HG02852 (cell line): Measurements from ENCODE around the gene TRIM10.
"Not testable (repeated sequence)": the region's sequence is repeated elsewhere in the genome, so short reads cannot be mapped to it uniquely, and the experiment has no call there.

ENCODE experiments used
- ATAC-seq: cut with Tn5 transposase; IDR thresholded peaks from one replicate; pipeline ENCODE4 v1.9.1; 2021; ENCODE audit warnings: mild to moderate bottlenecking, moderate library complexity; ENCODE audit not compliant: unreplicated experiment

Gene TRIM10

DNA sequence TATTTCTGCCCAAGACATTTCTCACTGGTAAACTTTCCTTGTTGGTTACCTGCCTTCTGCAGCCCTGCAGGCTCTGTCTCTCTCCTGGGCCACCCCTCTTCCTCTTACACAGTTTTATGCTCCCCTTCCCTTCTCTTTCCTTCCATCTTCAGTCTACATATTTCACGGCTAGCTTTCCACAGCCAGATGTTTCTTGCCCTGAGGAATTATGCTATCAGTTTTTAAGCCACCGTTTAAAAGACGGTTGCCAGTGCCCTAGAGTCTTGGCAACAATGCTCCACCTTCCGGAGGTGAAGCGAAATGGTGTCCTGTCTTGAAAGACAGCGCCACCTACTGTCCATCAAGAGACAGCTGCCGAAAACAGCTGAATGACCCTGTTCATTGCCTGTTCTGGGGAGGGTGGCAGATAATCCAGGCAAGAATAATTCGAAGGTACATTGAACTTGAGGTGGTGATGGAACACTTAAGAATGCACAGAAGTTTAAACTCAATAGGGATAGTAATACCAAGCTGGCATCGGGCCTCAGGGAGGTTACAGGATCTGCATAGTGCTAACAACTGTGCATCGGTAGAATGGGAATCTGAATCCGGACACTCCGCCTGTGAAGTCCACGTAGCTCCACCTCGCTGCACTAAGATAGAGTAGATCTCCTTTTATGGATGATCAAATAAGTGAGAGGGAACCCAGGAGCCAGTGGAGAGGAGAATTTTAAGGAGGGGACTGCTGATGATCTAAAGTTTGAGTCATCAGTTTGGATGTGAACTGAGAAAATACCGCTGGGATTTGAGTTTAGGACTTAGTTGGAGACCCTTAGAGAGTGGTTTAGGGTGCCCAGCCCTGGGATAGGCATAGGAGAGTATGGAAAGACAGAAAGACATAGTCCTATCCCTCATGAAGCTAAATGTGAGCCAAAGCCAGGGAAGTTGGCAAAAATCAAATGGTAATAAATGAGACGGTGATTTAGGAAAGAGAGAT, 29.8 kb downstream of the TRIM10 start:
- no peak for ATAC-seq

DNA sequence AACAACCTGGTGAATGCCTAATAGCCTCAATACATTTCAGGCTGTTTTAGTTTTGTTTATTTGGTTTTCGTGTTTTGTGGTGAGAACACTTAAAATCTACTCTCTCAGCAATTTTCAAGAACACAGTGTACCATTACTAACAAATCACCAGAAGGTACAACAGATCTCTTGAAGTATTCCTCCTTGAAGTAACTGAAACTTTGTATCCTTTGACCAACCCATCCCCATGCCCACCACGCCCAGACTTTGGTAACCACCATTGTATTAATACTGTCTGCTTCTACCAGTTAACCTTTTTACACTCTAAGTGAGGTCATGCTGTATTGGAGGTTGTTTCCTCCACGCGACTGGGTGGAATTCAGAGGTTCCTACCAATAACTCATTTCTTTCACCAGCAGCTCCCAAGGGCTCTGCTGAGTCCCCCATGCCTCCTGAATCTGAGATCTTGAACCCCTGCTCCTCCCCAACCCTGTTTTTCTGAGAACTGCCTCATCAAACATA, 30.8 kb downstream of the TRIM10 start:
- no peak for ATAC-seq

DNA sequence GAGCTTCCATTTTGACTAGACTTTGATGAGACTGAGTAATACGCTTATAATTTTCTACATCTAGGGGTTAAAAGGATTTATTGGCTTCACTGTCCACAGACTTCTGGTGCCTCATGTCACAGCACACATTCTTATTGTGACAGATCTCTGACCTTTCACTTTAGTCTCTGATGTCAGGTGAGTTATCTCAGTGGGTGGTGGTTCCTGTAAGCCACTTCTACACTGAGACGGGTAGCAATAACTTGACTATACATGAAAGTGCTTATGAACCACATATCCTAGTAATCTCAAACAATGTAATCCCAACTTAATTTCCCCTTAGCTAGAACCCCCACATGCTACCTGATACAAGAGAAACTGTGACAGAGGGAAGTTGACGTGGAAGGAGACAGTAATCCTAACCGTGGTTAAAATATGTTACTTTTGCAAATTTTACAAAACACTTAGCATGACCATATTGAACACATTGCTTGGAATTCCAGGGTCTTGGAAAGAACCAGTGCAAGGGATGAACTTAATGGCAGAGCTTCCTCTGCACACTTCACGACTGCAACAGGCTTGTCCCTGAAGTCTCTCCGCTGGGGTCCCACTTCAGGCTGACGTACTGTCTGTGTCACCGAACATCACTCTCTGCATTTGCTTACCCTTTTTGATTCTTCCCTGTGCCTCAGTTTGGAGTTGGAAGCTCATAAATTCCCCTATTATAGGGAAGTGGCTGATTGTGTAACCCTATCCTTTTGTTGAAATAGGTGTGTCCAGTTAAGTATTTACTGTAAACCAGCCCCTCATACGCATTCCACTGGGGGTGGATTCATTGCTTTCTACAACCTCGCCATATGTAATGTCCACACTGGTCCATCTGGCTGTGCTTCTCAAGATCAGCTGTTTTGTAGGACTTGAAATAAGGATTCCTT, 31.5 kb downstream of the TRIM10 start:
- no peak for ATAC-seq

DNA sequence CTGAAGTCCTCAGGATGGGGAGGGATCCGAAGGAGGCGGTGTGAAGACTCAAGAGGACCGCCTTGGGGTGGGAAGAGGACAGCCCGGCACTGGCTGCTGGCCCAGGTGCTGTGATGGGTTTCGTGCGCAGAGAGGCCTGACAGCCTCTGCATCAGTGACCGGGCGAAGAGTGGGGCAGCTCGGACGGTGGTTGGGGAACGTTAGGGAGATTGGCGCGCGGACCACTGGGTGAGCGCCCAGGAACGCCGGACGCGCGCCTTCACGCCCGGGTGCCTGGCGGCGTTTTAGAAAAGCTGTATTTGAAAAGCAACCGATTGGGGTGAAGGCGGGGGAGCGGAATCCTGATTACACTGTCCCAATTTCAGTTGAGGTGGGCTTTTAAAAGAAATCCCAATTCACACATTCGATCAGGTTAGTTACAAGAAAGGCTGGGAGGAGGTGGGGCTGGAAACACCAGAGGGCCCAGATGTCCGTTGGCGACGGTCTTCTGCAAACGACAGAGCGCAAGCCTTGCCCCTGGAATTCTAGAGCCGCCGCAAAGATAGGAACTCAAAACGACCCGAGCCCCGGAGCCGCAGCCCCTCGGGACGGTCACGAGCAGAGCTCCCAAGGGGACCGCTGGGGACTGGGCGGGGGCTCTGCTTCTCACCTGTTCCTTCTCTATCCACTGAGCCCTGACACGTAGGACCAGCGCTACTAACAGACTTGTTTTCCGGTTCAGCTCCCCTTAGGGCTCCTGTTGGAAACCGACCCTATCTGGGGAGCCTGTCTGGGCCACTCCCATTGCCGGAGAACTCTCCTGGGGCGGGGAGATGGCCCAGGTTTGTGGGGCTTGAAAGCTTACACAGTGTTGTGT, 33.5 kb downstream of the TRIM10 start:
- ATAC-seq, result no peak

DNA sequence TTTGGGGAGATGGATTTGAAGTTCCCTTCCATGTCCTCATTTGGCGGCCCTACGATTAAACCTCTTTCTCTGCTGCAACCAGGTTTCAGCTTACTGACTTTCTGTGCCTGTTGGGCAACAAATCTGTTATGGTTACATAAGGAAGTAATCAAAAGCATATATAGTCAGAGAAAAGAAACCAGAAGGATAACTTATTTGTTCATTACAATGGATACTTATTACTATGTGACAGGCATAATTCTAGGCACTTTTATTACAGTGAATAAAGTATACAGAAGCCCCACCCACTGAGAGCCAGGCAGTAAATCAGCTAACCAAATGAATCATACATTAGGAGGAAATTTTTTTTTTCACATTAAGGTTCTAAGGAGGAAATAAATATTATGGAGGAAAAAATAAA, 38.5 kb downstream of the TRIM10 start:
- ATAC-seq, result no peak

DNA sequence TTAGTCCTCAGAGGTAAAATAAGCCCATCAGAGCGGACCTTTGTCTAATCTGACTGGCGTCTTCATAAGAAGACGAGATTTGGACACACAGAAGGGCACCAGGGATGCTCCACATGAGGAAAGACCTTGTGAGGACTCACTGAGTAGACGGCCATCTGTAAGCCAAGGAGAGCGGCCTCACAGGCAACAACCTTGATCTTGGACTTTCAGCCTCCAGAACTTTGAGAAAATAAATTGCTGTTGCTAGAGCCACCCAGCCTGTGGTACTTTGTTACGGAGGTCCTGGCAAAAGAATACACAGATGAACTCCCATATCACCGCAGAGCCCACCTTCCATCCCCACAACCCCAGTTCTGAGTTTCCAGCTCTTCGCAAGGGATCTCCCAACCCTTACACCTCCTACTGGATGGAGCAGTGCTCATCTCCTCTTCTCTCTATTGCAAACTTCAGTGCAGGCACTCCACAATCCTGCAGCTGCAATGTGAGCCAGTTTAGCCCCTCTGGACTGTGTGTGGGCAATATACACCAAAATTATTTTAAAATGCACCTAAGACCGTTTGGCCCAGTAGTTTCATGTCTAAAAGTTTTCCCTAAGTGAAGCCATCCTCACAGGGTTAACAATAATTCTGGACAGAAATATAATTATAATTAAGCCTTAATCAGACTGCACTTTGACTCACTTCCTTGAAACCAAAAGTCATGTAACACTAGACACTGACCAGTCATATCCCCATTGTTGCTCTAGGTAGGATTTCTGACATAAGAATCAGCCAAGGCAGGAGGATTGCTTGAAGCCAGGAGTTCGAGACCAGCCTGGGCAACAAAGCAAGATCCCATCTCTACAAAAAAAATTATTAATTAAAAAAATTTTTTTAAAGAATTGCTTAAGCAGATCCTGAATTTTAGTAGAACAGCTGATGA, 39.3 kb downstream of the TRIM10 start:
- no peak for ATAC-seq

DNA sequence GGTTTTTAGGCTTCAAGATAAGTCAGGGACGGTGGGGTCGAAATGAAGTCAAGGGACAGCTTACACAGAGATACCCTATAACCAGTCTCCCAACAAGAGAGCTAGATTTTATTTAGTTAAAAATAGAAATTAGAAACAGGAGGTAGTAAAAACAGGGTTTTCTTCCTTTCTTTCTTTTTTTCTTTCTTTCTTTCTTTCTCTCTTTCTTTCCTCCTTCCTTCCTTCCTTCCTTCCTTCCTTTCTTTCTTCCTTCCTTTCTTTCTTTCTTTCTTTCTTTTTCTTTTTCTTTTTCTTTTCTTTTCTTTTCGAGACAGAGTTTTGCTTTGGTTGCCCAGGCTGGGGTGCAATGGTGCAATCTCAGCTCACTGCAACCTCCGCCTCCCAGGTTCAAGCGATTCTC, 42.3 kb downstream of the TRIM10 start:
- ATAC-seq, result not testable (repeated sequence)

DNA sequence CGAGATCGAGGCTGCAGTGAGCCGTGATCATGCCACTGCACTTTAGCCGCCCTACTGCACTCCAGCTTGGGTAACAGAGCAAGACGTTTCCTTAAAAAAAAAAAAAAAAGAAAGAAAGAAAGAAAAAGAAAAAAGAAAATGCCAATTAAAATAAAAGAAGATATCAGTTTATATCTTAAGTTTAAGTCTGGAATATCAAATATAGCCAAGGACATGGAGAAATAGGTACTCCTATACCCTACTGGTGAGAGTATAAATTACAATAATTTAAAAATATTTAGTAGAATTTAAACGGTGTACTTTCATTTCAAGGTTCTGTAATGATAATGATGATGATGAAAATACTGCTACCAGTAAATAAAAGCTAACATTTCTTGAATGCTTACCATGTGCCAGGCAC, 44.3 kb downstream of the TRIM10 start:
- no peak for ATAC-seq

DNA sequence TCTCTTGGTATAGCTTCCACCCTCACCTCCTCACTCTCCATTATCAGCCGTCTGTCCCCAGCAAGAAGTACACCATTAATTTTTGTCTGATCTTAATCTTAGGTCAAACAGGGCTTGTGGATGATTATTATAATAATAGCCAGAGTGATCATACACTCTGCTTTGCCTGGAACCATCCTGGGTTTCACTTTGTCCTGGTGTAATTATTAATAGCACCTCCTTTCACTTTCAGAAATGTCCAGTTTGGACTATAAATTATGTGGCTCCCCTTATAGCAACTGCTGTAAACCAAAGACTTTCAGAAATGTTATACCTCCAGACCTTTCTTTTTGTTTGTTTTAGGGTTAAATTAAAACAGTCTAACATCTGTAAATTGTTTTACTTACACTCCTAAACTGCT, 47.2 kb downstream of the TRIM10 start:
- no peak for ATAC-seq

DNA sequence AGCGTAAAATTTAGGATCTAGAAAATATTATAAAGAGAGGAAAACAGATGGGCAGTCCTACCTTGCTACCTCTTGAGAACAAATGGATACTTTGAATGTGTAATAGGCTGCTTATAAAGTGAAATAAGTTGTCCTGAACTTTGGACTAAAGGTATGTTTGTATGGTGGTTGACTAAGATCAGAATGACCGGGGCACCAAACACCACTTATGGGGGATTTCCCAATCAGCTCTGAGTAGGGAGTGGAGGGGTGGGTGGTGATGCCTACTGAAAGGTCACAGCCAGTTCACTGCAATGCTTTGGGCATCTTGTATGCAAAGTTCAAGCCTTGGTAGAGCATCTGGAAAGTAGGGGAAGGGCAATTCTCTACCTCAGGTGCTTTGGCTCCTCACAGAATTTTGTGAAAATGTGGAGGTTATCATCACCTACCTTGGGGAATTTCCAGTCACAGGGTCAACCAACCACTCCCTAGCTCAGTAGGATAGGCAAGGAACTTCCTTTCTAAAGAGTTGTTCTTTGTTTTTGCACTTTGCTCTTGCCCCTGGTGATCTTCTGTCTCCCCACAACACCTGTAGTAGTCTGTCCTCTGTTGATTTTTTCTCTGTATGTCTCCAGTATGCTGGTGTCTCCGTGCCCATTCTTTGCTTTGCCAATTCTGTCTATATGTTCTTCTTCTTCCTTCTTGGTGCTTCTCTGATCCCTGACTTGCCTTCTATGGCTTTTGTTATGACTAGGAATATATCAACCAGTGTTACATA, 47.8 kb downstream of the TRIM10 start, which contains the start of gene TRIM31:
TSS of gene TRIM31 (minus strand) at position 88 of the 757 bp plus-strand sequence. CDS start 285 bp downstream, outside the sequence.
- ATAC-seq, result no peak

DNA sequence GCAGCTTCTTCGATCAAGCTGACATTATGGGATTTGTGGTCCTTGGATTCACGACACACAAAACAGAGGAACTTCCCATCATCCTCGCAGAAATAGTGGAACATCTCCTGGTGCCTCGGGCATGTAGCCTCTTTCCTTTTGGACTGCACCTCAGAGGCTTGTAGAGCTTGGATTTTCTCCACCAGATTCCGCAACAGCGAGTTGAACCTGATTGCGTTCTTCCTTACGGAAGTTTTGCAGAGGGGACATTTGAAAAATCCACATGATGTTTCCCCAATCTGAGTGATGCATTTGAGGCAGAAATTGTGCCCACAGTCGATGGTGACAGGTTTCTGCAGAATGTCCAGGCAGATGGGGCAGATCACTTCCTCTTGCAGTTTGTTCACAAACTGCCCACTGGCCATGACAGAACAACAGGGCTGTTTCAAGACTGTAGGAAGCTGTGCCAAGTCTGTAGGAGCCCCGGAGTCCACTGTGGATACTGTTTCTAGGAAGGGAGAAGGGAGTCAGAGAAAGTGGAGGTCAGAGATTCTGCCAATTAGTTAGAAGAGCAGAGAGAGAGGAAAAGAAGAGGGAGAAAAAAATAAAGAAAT, 48.5 kb downstream of the TRIM10 start:
- no peak for ATAC-seq

DNA sequence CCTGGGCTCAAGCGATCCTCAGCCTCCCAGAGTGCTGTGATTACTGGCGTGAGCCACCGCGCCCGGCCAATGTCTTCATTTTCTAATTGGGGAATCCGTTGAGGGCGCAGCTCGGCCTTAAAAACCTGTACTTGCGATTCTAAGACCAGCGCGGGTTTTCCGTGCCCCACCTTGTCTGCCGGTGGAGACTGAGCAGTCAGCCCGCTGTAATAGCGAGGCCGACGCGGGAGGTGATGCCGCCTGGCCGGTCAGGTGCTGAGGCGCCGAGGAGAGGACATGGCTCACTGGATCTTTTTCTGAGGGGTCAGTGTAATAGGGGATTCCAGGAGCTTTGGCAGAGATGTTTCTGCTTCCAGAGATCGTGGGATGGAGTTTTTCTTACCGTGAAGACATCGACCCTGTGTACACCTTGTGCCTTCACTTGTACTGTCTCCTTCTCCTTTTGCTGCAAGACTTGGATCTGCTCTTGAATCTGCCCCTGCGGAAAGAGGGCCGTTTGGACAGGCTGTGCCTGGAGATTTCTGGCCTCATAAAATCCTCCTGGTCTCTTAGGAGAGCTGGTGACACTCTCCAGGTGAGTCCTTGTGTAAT, 49.6 kb downstream of the TRIM10 start:
- no peak for ATAC-seq

DNA sequence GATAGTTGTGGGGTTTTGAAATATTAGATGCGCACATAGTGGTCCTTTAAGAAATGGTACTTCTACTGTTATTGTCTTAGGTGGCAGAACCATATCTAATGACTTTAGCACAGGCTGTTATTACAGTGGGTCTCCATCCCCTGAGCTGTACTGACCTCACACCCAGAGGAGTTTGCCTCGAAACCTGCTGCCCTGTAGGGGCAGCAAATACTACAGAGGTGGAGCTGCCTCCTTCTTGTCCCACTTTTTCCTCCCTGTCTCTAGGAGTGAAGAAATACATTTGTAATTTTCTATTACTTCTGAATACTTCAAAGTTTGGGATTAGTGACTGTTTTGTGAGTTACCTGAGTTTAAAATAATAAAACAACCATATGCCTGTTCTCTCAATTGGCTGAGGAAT, 56.4 kb downstream of the TRIM10 start:
- no peak for ATAC-seq

DNA sequence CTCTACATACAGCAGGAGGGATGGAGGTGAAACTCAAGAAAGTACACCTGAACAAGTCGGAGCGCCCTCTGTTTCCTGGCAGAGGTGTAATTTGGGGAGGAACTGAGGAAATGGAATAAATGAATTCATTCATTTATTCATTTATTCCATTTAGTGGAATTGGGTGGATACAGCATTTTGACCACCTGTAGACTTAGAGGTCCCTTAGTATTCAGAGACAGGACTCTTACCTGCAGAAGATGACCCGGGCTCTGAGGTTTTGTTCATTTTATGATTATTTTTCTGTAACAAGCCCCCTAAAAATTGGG, 57.2 kb downstream of the TRIM10 start:
- ATAC-seq, result no peak

DNA sequence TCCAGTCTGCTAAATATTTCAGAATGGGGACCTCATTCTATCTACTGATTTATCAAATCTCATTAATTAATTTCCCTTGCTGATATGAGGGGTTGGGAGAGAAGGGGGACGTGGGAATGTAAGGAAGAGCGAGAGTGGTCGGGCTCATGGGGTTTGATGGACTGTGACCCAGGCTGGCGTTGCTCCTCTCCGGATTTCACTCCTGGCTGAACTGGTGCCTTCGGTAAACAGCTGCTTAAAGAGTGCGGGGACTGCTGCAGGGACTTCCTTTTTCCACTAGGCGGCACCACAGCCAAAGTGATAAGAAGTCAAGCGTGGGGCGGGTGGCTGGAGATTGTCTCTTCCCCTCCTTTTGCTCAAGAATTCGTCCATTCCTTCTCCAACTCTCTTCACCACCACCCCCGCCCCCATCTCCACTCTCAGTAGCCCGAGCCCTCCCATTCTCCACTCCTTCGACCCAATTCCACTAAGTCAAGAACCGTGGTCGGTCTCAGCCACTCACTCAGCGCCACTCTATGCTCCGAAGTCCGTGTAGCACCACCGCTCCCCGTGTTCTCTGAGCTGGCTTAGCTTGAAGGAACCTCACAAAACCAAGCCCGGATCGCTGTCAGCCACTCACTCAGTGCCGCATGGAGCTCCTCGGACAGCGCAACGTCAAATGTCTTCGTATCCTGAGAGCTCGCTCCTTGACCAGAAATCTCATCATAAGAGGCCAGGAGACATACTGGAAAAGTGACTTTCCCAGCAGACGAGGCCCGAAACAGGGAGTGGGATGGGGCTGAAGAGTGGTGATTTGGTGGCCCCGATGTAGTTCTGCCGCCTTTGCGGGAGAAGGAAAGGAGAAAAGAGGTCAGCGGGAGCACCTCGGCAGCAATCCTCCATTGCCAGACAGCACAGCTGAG, 57.8 kb downstream of the TRIM10 start:
- ATAC-seq, result peak; percentile 70

DNA sequence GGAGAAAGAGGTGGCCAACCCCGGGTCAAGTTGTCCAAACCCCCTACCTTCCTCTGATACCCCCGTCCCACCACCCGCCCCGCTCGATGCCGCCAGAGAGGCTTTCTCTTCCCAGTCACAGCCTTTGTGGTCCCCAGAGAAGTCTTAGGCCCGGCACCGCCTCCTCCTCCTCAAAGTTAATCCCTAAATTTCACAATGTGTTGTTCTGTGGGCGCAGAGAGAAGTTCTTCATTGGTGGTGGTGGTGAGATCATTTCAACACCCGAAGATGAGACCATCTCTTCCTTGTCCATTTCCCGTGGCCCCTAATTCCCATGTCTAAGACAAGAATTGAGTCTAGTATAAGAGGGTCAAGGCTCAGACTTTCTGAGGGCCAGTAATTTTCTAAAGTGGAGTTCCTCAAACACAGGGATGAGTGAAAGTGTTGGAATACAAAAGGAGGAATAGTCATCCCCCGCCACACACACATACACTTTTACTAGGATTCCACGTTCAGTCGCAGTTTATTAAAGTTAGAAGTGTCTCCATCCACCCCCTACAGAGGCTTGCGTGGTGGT, 58.5 kb downstream of the TRIM10 start:
- ATAC-seq, result no peak
